K562 (cell line): ENCODE results near the gene DHX40. TPM values are rescaled to one million over a fixed set of nuclear protein-coding genes. Genes with fewer than 3 reads are reported as not detected.

ENCODE experiments used
- ARID4B ChIP-seq: sonication (generic); formaldehyde crosslinking; IDR thresholded peaks from 2 replicates; pipeline ENCODE4 v1.8.0; 2022; ENCODE audit warnings: mild to moderate bottlenecking, missing genetic modification reagents
- CEBPG ChIP-seq, 3 experiments: fragments of 200-800 bp in 1 of 3; sonication (Bioruptor generic) in 1 of 3; sonication (generic) in 1 of 3; formaldehyde crosslinking in 1 of 3; IDR thresholded peaks in 2 of 3; conservative IDR thresholded peaks in 1 of 3; 2 replicates each; pipeline versions ENCODE4 v1.6.1 to v1.8.0; 2016 to 2022; ENCODE audit warnings: missing compliant biosample characterization in 2 of 3, missing genetic modification characterization in 2 of 3, mild to moderate bottlenecking in 1 of 3, missing genetic modification reagents in 1 of 3
- HNRNPLL ChIP-seq: fragments of 200-400 bp; formaldehyde crosslinking; IDR thresholded peaks from 2 replicates; pipeline ENCODE4 v1.6.1; 2017; ENCODE audit warnings: low read length, low read depth, mild to moderate bottlenecking; ENCODE audit not compliant: poor library complexity, severe bottlenecking
- KDM5B ChIP-seq: fragments of 200-600 bp; sonication (generic); IDR thresholded peaks from 2 replicates; pipeline ENCODE4 v1.6.1; 2012; ENCODE audit warnings: low read depth, mild to moderate bottlenecking, moderate library complexity, low read length, control low read depth, inconsistent platforms; ENCODE audit not compliant: insufficient replicate concordance
- MEF2D ChIP-seq: conservative IDR thresholded peaks from 2 replicates; pipeline ENCODE4 v1.6.1; 2016; ENCODE audit warnings: low read depth, missing genetic modification characterization, missing compliant biosample characterization
- POLR2G ChIP-seq: fragments of 200-400 bp; formaldehyde crosslinking; IDR thresholded peaks from 2 replicates; pipeline ENCODE4 v1.6.1; 2017; ENCODE audit warnings: low read depth, mild to moderate bottlenecking, antibody characterized with exemption, low read length, moderate library complexity
- SAFB ChIP-seq: fragments of 200-400 bp; formaldehyde crosslinking; IDR thresholded peaks from 2 replicates; pipeline ENCODE4 v1.6.1; 2017; ENCODE audit warnings: low read depth, low read length, borderline replicate concordance
- TAF1 ChIP-seq: IDR thresholded peaks from 2 replicates; pipeline ENCODE4 v1.6.1; 2011; ENCODE audit warnings: mild to moderate bottlenecking, low read length, moderate library complexity; ENCODE audit not compliant: insufficient read depth, control insufficient read depth, severe bottlenecking; ENCODE audit errors: extremely low read depth
- YY1 ChIP-seq, 3 experiments: IDR thresholded peaks; 2 replicates each; pipeline ENCODE4 v1.6.1; 2011; ENCODE audit warnings: low read length in 2 of 3, mild to moderate bottlenecking in 2 of 3, moderate library complexity in 2 of 3, borderline replicate concordance in 1 of 3, control low read depth in 1 of 3, low read depth in 1 of 3; ENCODE audit not compliant: insufficient read depth in 3 of 3, insufficient replicate concordance in 2 of 3, control insufficient read depth in 1 of 3, insufficient read length in 1 of 3; ENCODE audit errors: extremely low read depth in 1 of 3
- ZBTB2 ChIP-seq: fragments of 450-650 bp; IDR thresholded peaks from 2 replicates; pipeline ENCODE4 v1.6.1; 2016; ENCODE audit warnings: antibody characterized with exemption
- ZKSCAN3 ChIP-seq: fragments of 250-450 bp; sonication (Bioruptor Pico); IDR thresholded peaks from 2 replicates; pipeline ENCODE4 v1.4.0; 2020
- ZNF609 ChIP-seq: sonication (generic); formaldehyde crosslinking; IDR thresholded peaks from 2 replicates; pipeline ENCODE4 v1.8.1; 2023; ENCODE audit warnings: missing genetic modification reagents, mild to moderate bottlenecking, borderline replicate concordance
- polyA plus RNA-seq, 8 experiments: library from polyadenylated mRNA; depleted of rRNA in 4 of 8; stranded (reverse) in 5 of 8; unstranded in 3 of 8; fragments of >200 nt; fragmentation: Nextera tagmentation in 2 of 8; fragmentation: Illumina TruSeq in 1 of 8; extraction: Ambion mirVana in 2 of 8; extraction: Trizol in 1 of 8; gene quantifications; 2 replicates each; pipeline versions ENCODE4 v1.2.1 to v1.2.3, GENCODE V29; 2011 to 2014; ENCODE audit warnings: inconsistent platforms in 1 of 8, missing spikeins in 1 of 8
- total RNA-seq, 7 experiments: library from RNA; depleted of rRNA in 6 of 7; stranded (reverse); fragments of >200 nt in 6 of 7; fragmentation: Illumina TruSeq in 2 of 7; extraction: Trizol in 2 of 7; gene quantifications; 2 replicates each; pipeline versions ENCODE4 v1.2.1 to v1.2.3, GENCODE V29; 2011 to 2021; ENCODE audit warnings: low replicate concordance in 1 of 7

Gene DHX40
- total and polyA plus RNA-seq, 9 of the 15 experiments (the other 6 are each of a cell fraction or from before 2014, with no cell fraction given): 7.2 to 38.6 (median 18.7) TPM

- TF ChIP-seq ARID4B (CRISPR knock-in tag) (no peak), KDM5B (peak; percentile 57), ZBTB2 (no peak), SAFB (no peak), ZKSCAN3 (CRISPR knock-in tag) (no peak), HNRNPLL (no peak), ZNF609 (CRISPR knock-in tag) (no peak), TAF1 (peak; percentile 8), CEBPG (CRISPR knock-in tag; IDR thresholded peaks at IDR 0.05) (no peak), CEBPG (tag; conservative IDR thresholded peaks at IDR 0.05 in 1 of 2, IDR thresholded peaks at IDR 0.05 in 1 of 2) (no peak), POLR2G (no peak), YY1 (IDR thresholded peaks at IDR 0.05; ENCODE audit: borderline replicate concordance in 1 of 3, control insufficient read depth in 1 of 3, extremely low read depth in 1 of 3, insufficient read depth in 3 of 3, insufficient read length in 1 of 3, insufficient replicate concordance in 2 of 3, low read depth in 1 of 3, low read length in 2 of 3) (peak in 1 of 3 experiments; percentile 27), MEF2D (tag) (no peak)
Observed at GRCh38 chr17:59620518-59621259, 55.3 kb downstream of the DHX40 start (continued).
